HepG2 (cell line): ENCODE data around the gene IQCE. TPM values are rescaled to one million over a fixed set of nuclear protein-coding genes. Genes with fewer than 3 reads are reported as not detected.

ENCODE experiments used
- HNF4G ChIP-seq, 2 experiments: sonication (generic) in 1 of 2; formaldehyde crosslinking in 1 of 2; IDR thresholded peaks; 2 replicates each; pipeline versions ENCODE4 v1.4.0 to v1.6.1; 2011 to 2020; ENCODE audit warnings: borderline replicate concordance in 2 of 2, low read depth in 2 of 2, mild to moderate bottlenecking in 2 of 2, low read length in 1 of 2, missing genetic modification reagents in 1 of 2, moderate library complexity in 1 of 2
- KDM6A ChIP-seq: IDR thresholded peaks from 2 replicates; pipeline ENCODE4 v1.6.1; 2016; ENCODE audit warnings: low read depth
- LBX2 ChIP-seq: sonication (generic); formaldehyde crosslinking; IDR thresholded peaks from 2 replicates; pipeline ENCODE4 v1.5.0; 2020; ENCODE audit warnings: missing genetic modification reagents, mild to moderate bottlenecking, borderline replicate concordance
- MED1 ChIP-seq: sonication (generic); formaldehyde crosslinking; IDR thresholded peaks from 2 replicates; pipeline ENCODE4 v1.4.0; 2020; ENCODE audit warnings: missing genetic modification reagents
- NFE2L1 ChIP-seq: sonication (generic); formaldehyde crosslinking; IDR thresholded peaks from 2 replicates; pipeline ENCODE4 v1.4.0; 2020; ENCODE audit warnings: missing genetic modification reagents, mild to moderate bottlenecking, borderline replicate concordance
- NR1H2 ChIP-seq: sonication (generic); formaldehyde crosslinking; IDR thresholded peaks from 2 replicates; pipeline ENCODE4 v1.8.1; 2022; ENCODE audit warnings: low read depth, missing genetic modification reagents, borderline replicate concordance
- NR2F2 ChIP-seq: IDR thresholded peaks from 2 replicates; pipeline ENCODE4 v1.6.1; 2012; ENCODE audit warnings: low read depth, inconsistent platforms, borderline replicate concordance
- PHF21A ChIP-seq: sonication (generic); formaldehyde crosslinking; IDR thresholded peaks from 2 replicates; pipeline ENCODE4 v1.5.0; 2020; ENCODE audit warnings: mild to moderate bottlenecking, missing genetic modification reagents
- PRMT3 ChIP-seq: sonication (generic); formaldehyde crosslinking; IDR thresholded peaks from 2 replicates; pipeline ENCODE4 v1.8.1; 2022; ENCODE audit warnings: low read depth, mild to moderate bottlenecking, moderate library complexity, missing genetic modification reagents, borderline replicate concordance
- THAP11 ChIP-seq: IDR thresholded peaks from 2 replicates; pipeline ENCODE4 v1.6.1; 2016; ENCODE audit warnings: missing biosample characterization, missing genetic modification reagents
- ZC3H13 ChIP-seq: sonication (generic); formaldehyde crosslinking; IDR thresholded peaks from 2 replicates; pipeline ENCODE4 v1.8.1; 2023; ENCODE audit warnings: mild to moderate bottlenecking, missing genetic modification reagents, moderate library complexity
- ZMAT5 ChIP-seq: sonication (generic); formaldehyde crosslinking; IDR thresholded peaks from 2 replicates; pipeline ENCODE4 v1.5.0; 2020; ENCODE audit warnings: mild to moderate bottlenecking, low read depth, missing genetic modification reagents, borderline replicate concordance
- ZNF326 ChIP-seq: sonication (generic); formaldehyde crosslinking; IDR thresholded peaks from 2 replicates; pipeline ENCODE4 v1.4.0; 2020; ENCODE audit warnings: missing genetic modification reagents, borderline replicate concordance
- ZNF546 ChIP-seq: sonication (generic); formaldehyde crosslinking; conservative IDR thresholded peaks from 2 replicates; pipeline ENCODE4 v1.8.1; 2023; ENCODE audit warnings: mild to moderate bottlenecking, missing genetic modification reagents
- ZNF691 ChIP-seq: sonication (generic); formaldehyde crosslinking; IDR thresholded peaks from 2 replicates; pipeline ENCODE4 v1.4.0; 2020; ENCODE audit warnings: missing genetic modification reagents, low read depth, mild to moderate bottlenecking, borderline replicate concordance
- polyA plus RNA-seq, 8 experiments: library from polyadenylated mRNA; depleted of rRNA in 3 of 8; stranded (reverse) in 7 of 8; unstranded in 1 of 8; fragments of >200 nt; fragmentation: Illumina TruSeq in 4 of 8; extraction: Trizol in 4 of 8; gene quantifications; 2 replicates each; pipeline versions ENCODE4 v1.2.1 to v1.2.3, GENCODE V29; 2011 to 2016; ENCODE audit warnings: low read depth in 4 of 8, missing spikeins in 1 of 8, mixed read lengths in 1 of 8; ENCODE audit not compliant: insufficient read depth in 1 of 8
- total RNA-seq, 5 experiments: library from RNA; depleted of rRNA; stranded (reverse); fragments of >200 nt; fragmentation: Illumina TruSeq; extraction: Trizol; gene quantifications; 2 replicates each; pipeline ENCODE4 v1.2.3, GENCODE V29; 2016; ENCODE audit warnings: low read depth in 1 of 5
- TF ChIP-seq, protein P1 (sequence below): sonication (generic); formaldehyde crosslinking; IDR thresholded peaks from one replicate; pipeline ENCODE4 v1.5.1; 2020; ENCODE audit warnings: mild to moderate bottlenecking, missing genetic modification reagents; ENCODE audit errors: not compliant biosample characterization
- TF ChIP-seq, protein P2 (sequence below): sonication (generic); formaldehyde crosslinking; IDR thresholded peaks from 2 replicates; pipeline ENCODE4 v1.8.1; 2023; ENCODE audit warnings: mild to moderate bottlenecking, missing genetic modification reagents

The IQCE gene
- total and polyA plus RNA-seq, 2 of the 13 experiments (the other 11 are each of a cell fraction or from before 2014, with no cell fraction given) = 1.5 to 2.5 TPM

GRCh38 chr7:2622869-2623697 is 64.3 kb downstream of the IQCE start (continued):
- TF ChIP-seq PHF21A (CRISPR knock-in tag) = peak; percentile 98
- no peak for TF ChIP-seq NFE2L1 (CRISPR knock-in tag)
- peak; percentile 90 for TF ChIP-seq ZNF546 (CRISPR knock-in tag)
- no peak for TF ChIP-seq ZNF326 (CRISPR knock-in tag)
- TF ChIP-seq NR2F2 = peak; percentile 81
- peak; percentile 98 for TF ChIP-seq KDM6A (CRISPR knock-in tag)
- TF ChIP-seq NR1H2 (CRISPR knock-in tag) = no peak
- no peak for TF ChIP-seq PRMT3 (CRISPR knock-in tag)
- peak; percentile 66 for TF ChIP-seq THAP11 (CRISPR knock-in tag)
- peak; percentile 99 for TF ChIP-seq HNF4G (IDR thresholded peaks at IDR 0.05; ENCODE audit: borderline replicate concordance, low read depth, low read length)
- TF ChIP-seq HNF4G (CRISPR knock-in tag; IDR thresholded peaks at IDR 0.05; ENCODE audit: borderline replicate concordance, low read depth) = peak; percentile 97
- no peak for TF ChIP-seq ZMAT5 (CRISPR knock-in tag)
- no peak for TF ChIP-seq LBX2 (CRISPR knock-in tag)
- TF ChIP-seq ZNF691 = peak; percentile 85
- TF ChIP-seq, protein P1, sequence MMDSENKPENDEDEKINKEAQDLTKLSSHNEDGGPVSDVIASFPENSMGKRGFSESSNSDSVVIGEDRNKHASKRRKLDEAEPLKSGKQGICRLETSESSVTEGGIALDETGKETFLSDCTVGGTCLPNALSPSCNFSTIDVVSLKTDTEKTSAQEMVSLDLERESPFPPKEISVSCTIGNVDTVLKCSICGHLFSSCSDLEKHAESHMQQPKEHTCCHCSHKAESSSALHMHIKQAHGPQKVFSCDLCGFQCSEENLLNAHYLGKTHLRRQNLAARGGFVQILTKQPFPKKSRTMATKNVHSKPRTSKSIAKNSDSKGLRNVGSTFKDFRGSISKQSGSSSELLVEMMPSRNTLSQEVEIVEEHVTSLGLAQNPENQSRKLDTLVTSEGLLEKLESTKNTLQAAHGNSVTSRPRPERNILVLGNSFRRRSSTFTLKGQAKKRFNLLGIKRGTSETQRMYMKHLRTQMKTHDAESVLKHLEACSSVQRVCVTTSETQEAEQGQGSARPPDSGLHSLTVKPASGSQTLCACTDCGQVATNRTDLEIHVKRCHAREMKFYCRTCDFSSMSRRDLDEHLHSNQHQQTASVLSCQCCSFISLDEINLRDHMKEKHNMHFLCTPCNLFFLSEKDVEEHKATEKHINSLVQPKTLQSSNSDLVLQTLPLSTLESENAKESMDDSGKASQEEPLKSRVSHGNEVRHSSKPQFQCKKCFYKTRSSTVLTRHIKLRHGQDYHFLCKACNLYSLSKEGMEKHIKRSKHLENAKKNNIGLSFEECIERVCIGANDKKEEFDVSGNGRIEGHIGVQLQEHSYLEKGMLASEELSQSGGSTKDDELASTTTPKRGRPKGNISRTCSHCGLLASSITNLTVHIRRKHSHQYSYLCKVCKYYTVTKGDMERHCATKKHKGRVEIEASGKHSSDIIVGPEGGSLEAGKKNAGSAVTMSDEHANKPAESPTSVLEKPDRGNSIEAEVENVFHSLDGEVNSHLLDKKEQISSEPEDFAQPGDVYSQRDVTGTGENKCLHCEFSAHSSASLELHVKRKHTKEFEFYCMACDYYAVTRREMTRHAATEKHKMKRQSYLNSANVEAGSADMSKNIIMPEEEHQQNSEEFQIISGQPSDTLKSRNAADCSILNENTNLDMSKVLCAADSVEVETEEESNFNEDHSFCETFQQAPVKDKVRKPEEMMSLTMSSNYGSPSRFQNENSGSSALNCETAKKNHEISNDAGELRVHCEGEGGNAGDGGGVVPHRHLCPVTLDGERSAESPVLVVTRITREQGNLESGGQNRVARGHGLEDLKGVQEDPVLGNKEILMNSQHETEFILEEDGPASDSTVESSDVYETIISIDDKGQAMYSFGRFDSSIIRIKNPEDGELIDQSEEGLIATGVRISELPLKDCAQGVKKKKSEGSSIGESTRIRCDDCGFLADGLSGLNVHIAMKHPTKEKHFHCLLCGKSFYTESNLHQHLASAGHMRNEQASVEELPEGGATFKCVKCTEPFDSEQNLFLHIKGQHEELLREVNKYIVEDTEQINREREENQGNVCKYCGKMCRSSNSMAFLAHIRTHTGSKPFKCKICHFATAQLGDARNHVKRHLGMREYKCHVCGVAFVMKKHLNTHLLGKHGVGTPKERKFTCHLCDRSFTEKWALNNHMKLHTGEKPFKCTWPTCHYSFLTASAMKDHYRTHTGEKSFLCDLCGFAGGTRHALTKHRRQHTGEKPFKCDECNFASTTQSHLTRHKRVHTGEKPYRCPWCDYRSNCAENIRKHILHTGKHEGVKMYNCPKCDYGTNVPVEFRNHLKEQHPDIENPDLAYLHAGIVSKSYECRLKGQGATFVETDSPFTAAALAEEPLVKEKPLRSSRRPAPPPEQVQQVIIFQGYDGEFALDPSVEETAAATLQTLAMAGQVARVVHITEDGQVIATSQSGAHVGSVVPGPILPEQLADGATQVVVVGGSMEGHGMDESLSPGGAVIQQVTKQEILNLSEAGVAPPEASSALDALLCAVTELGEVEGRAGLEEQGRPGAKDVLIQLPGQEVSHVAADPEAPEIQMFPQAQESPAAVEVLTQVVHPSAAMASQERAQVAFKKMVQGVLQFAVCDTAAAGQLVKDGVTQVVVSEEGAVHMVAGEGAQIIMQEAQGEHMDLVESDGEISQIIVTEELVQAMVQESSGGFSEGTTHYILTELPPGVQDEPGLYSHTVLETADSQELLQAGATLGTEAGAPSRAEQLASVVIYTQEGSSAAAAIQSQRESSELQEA (CRISPR knock-in tag) = no peak
- TF ChIP-seq, protein P2, sequence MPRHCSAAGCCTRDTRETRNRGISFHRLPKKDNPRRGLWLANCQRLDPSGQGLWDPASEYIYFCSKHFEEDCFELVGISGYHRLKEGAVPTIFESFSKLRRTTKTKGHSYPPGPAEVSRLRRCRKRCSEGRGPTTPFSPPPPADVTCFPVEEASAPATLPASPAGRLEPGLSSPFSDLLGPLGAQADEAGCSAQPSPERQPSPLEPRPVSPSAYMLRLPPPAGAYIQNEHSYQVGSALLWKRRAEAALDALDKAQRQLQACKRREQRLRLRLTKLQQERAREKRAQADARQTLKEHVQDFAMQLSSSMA = peak; percentile 63; the same call in 1 of the 2 replicates
- peak; percentile 81; the same call in 1 of the 2 replicates for TF ChIP-seq ZC3H13 (CRISPR knock-in tag)
- TF ChIP-seq MED1 (CRISPR knock-in tag) = peak; percentile 96
